ENCODE results near the gene HMCN2. TPM values are rescaled to one million over a fixed set of nuclear protein-coding genes. Genes with fewer than 3 reads are reported as not detected.
"Not testable (repeated sequence)": the region's sequence is repeated elsewhere in the genome, so short reads cannot be mapped to it uniquely, and the experiment has no call there.

Gene HMCN2
- polyA plus RNA-seq, 2 of the 4 experiments (the other 2 are of a cell fraction), result 0.01 TPM; not detected in 1

DNA sequence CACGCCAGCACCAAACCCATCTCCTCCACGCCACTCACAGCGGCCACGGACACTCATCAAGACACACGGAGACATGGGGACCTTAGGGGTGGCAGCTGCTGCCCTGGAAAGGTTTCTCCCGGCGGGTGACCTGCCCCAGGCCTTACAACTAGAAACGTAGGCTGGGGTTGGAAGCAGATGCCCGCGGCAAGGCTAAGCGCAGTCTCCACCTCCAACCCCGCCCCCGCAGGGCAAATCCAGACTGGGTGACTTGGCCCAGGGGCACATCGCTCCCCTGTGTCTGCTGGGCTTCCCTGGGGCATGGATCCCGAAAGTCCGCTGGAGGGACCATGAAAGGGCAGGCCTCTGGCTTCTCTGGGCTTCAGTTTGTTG, 167.2 kb downstream of the HMCN2 start (continued):
- TF ChIP-seq REST (IDR thresholded peaks at IDR 0.05), result no peak
- no peak for TF ChIP-seq JUNB (IDR thresholded peaks at IDR 0.05)

- Histone ChIP-seq H3K4me3 (peak overlapping the region; percentile 49), H3K4me1 (peaks cover 7% of the 10 kb centered on the region; the same call in 2 of the 3 replicates), H3K27ac (peak overlapping the region; percentile 56 to 80; a peak in 5 of 6 replicates), H3K9me3 (no peaks in the 10 kb centered on the region), H3K4me2 (peak overlapping the region; percentile 98)
- 7% methylated on average over 51 of the region's 92 CpGs for WGBS (ENCODE audit: missing lambda C conversion rate)
- DNase-seq (ENCODE audit: low read depth in 1 of 2, low spot score in 1 of 2) (peak; percentile 68 to 87), ATAC-seq (peak; percentile 89 to 97), FAIRE-seq (no peak)
- CTCF ChIA-PET, result interaction anchor here (0.8 to 4.6 kb wide), 9 partner anchors 9 to 192 kb away, joined by 3 to 26 read pairs (median 3); no protein-coding TSS in a partner anchor
- TF ChIP-seq MAX (IDR thresholded peaks at IDR 0.05), result peak; percentile 73; the same call in 1 of the 2 replicates
- peak in 1 of 2 experiments; percentile 29; a peak in 1 of 5 replicates for TF ChIP-seq RAD21 (conservative IDR thresholded peaks at IDR 0.05 in 1 of 2, IDR thresholded peaks at IDR 0.05 in 1 of 2)
- no peak for TF ChIP-seq CBX2 (IDR thresholded peaks at IDR 0.05; ENCODE audit: borderline replicate concordance, low read depth)
- peak; percentile 39; the same call in 1 of the 2 replicates for TF ChIP-seq BHLHE40 (IDR thresholded peaks at IDR 0.05; ENCODE audit: low read depth, low read length)
- TF ChIP-seq, protein P1, sequence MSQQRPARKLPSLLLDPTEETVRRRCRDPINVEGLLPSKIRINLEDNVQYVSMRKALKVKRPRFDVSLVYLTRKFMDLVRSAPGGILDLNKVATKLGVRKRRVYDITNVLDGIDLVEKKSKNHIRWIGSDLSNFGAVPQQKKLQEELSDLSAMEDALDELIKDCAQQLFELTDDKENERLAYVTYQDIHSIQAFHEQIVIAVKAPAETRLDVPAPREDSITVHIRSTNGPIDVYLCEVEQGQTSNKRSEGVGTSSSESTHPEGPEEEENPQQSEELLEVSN (IDR thresholded peaks at IDR 0.05; ENCODE audit: borderline replicate concordance, low read depth), result peak; percentile 68
- TF ChIP-seq POLR2A (IDR thresholded peaks at IDR 0.05; ENCODE audit: low read length), result peak; percentile 24; the same call in 1 of the 2 replicates
- TF ChIP-seq, protein P2, sequence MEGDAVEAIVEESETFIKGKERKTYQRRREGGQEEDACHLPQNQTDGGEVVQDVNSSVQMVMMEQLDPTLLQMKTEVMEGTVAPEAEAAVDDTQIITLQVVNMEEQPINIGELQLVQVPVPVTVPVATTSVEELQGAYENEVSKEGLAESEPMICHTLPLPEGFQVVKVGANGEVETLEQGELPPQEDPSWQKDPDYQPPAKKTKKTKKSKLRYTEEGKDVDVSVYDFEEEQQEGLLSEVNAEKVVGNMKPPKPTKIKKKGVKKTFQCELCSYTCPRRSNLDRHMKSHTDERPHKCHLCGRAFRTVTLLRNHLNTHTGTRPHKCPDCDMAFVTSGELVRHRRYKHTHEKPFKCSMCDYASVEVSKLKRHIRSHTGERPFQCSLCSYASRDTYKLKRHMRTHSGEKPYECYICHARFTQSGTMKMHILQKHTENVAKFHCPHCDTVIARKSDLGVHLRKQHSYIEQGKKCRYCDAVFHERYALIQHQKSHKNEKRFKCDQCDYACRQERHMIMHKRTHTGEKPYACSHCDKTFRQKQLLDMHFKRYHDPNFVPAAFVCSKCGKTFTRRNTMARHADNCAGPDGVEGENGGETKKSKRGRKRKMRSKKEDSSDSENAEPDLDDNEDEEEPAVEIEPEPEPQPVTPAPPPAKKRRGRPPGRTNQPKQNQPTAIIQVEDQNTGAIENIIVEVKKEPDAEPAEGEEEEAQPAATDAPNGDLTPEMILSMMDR (IDR thresholded peaks at IDR 0.05), result peak; percentile 44
- no peak for TF ChIP-seq HDAC2 (IDR thresholded peaks at IDR 0.05)
- TF ChIP-seq ESRRA (IDR thresholded peaks at IDR 0.05; ENCODE audit: borderline replicate concordance, low read length), result no peak
- TF ChIP-seq CBX8 (IDR thresholded peaks at IDR 0.05), result no peak
- POLR2A ChIA-PET, result no interaction called here
Measured at GRCh38 chr9:130433168-130433946, 167.8 kb downstream of the HMCN2 start.

DNA sequence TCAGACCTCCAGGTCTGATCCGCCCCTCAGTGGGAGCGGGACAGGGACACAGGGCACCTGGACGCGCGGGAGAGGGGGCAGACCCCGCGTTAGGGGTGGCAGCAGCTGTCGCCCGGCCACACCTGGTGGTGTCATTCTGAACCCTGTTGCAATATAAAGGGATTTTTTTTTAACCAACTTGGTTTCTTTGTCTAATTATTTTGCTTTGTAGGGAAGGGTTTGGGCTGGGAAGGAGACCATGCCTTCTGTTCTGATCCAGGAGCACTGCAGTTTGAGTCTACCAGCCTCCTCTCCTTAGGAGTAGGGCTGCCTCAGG, 168.3 kb downstream of the HMCN2 start:
- ChIA-PET CTCF (interaction anchor here (0.6 to 4.6 kb wide), 9 partner anchors 9 to 192 kb away, joined by 3 to 26 read pairs (median 4); no protein-coding TSS in a partner anchor), POLR2A (no interaction called here)
- no peak for TF ChIP-seq FOSB (CRISPR knock-in tag; IDR thresholded peaks at IDR 0.05)
- TF ChIP-seq FOSL2 (IDR thresholded peaks at IDR 0.05), result no peak
- TF ChIP-seq FOSL2 (CRISPR knock-in tag; IDR thresholded peaks at IDR 0.05), result no peak
- no peak for TF ChIP-seq BHLHE40 (IDR thresholded peaks at IDR 0.05; ENCODE audit: low read depth, low read length)
- no peak for TF ChIP-seq CEBPB (IDR thresholded peaks at IDR 0.05)
- TF ChIP-seq ZC3H11A (IDR thresholded peaks at IDR 0.05), result no peak
- no peak for TF ChIP-seq HOXB13 (CRISPR knock-in tag; IDR thresholded peaks at IDR 0.05; ENCODE audit: low read depth)
- no peak for TF ChIP-seq CBX2 (IDR thresholded peaks at IDR 0.05; ENCODE audit: borderline replicate concordance, low read depth)
- TF ChIP-seq, protein P3, sequence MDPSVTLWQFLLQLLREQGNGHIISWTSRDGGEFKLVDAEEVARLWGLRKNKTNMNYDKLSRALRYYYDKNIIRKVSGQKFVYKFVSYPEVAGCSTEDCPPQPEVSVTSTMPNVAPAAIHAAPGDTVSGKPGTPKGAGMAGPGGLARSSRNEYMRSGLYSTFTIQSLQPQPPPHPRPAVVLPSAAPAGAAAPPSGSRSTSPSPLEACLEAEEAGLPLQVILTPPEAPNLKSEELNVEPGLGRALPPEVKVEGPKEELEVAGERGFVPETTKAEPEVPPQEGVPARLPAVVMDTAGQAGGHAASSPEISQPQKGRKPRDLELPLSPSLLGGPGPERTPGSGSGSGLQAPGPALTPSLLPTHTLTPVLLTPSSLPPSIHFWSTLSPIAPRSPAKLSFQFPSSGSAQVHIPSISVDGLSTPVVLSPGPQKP (IDR thresholded peaks at IDR 0.05; ENCODE audit: low read depth, low read length), result no peak
- TF ChIP-seq TFCP2L1 (CRISPR knock-in tag; IDR thresholded peaks at IDR 0.05), result no peak
- no peak for TF ChIP-seq USF2 (IDR thresholded peaks at IDR 0.05)
- no peak for TF ChIP-seq CBX8 (IDR thresholded peaks at IDR 0.05)
- WGBS (ENCODE audit: missing lambda C conversion rate), result 29% methylated on average over 7 of the region's 9 CpGs
- Histone ChIP-seq H3K27ac (peak overlapping the region in 1 of 2 experiments; percentile 80; a peak in 3 of 6 replicates), H3K9me3 (no peaks in the 10 kb centered on the region), H3K4me3 (peak overlapping the region; percentile 49), H3K4me2 (peak overlapping the region; percentile 98), H3K4me1 (peaks cover 7% of the 10 kb centered on the region; the same call in 2 of the 3 replicates)
- FAIRE-seq (no peak), DNase-seq (ENCODE audit: low read depth in 1 of 2, low spot score in 1 of 2) (no peak), ATAC-seq (no peak)

- H3K27ac ChIP-seq; H3K4me1 ChIP-seq; ATAC-seq; H3K4me2 ChIP-seq; H3K9me3 ChIP-seq; DNase-seq (ENCODE audit: low read depth in 1 of 2, low spot score in 1 of 2); POLR2A ChIA-PET; H3K4me3 ChIP-seq; FAIRE-seq: not testable (repeated sequence)
- CTCF ChIA-PET, result interaction anchor here (1.0 to 4.6 kb wide), 4 partner anchors 8 to 250 kb away, joined by 4 to 26 read pairs (median 6); no protein-coding TSS in a partner anchor
- WGBS (ENCODE audit: missing lambda C conversion rate), result 97% methylated on average over 5 of the region's 5 CpGs
Measured at GRCh38 chr9:130434656-130435055, 169.1 kb downstream of the HMCN2 start.
